ENCODE data around the gene NUDT4. TPM values are rescaled to one million over a fixed set of nuclear protein-coding genes. Genes with fewer than 3 reads are reported as not detected.

The NUDT4 gene
- total and polyA plus RNA-seq, 9 of the 15 experiments (the other 6 are each of a cell fraction or from before 2014, with no cell fraction given): 38.1 to 164 (median 99.2) TPM

DNA sequence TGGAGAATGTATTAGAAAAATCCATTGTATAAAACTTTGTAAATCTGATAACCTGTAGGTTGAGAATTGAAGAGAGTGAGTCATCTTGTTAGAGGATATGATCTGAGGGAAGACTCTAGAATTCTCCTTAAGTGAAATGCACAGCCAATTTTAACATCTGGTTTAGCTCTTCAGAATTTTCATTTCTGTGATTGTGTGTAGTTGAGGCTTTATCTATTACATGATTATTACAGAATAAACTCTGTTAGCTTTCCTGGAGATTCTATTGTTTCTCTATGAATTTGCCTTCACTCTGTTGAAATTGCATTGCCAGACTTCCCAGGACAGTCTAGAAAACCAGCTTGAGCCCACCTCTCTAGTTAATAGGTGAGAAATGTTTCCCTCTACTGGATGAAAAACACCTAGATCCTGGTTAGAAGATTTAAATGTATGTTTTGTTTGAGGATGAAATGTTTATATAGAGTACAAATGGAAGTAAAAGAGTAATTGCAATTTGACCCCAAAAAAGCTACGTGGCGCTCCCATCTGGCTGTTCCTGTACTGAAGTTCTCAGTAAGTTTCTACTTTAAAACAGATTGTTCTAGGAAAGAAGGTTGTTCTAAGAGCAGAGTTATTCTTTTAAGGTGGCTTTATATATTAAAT, 2.9 kb downstream of the NUDT4 start (continued):
- TF ChIP-seq ZNF354B (CRISPR knock-in tag; IDR thresholded peaks at IDR 0.05) (no peak), TRIM24 (IDR thresholded peaks at IDR 0.05) (no peak), ZNF124 (CRISPR knock-in tag; IDR thresholded peaks at IDR 0.05) (no peak), SIRT6 (IDR thresholded peaks at IDR 0.05; ENCODE audit: low read depth, low read length) (no peak), ZZZ3 (IDR thresholded peaks at IDR 0.05) (no peak), TFAM (CRISPR knock-in tag; conservative IDR thresholded peaks at IDR 0.05) (no peak), DNMT1 (IDR thresholded peaks at IDR 0.05) (no peak), SRSF9 (IDR thresholded peaks at IDR 0.05; ENCODE audit: borderline replicate concordance, low read depth, low read length) (no peak), RBM25 (IDR thresholded peaks at IDR 0.05; ENCODE audit: low read depth, low read length, severe bottlenecking) (no peak), ZKSCAN3 (CRISPR knock-in tag; IDR thresholded peaks at IDR 0.05) (no peak), ZNF408 (CRISPR knock-in tag; IDR thresholded peaks at IDR 0.05; ENCODE audit: low read depth) (no peak), MYBL2 (IDR thresholded peaks at IDR 0.05; ENCODE audit: low read depth) (no peak), MYBL2 (CRISPR knock-in tag; IDR thresholded peaks at IDR 0.05; ENCODE audit: borderline replicate concordance) (no peak), HMG20A (CRISPR knock-in tag; conservative IDR thresholded peaks at IDR 0.05) (no peak), TCFL5 (CRISPR knock-in tag; conservative IDR thresholded peaks at IDR 0.05) (no peak), SMARCE1 (IDR thresholded peaks at IDR 0.05) (0 out of 2 replicates have a peak, but pooled peaks have one; percentile 52)
- TF ChIP-seq, protein P1, sequence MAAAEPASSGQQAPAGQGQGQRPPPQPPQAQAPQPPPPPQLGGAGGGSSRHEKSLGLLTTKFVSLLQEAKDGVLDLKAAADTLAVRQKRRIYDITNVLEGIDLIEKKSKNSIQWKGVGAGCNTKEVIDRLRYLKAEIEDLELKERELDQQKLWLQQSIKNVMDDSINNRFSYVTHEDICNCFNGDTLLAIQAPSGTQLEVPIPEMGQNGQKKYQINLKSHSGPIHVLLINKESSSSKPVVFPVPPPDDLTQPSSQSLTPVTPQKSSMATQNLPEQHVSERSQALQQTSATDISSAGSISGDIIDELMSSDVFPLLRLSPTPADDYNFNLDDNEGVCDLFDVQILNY (CRISPR knock-in tag; IDR thresholded peaks at IDR 0.05): no peak
- TF ChIP-seq, protein P2, sequence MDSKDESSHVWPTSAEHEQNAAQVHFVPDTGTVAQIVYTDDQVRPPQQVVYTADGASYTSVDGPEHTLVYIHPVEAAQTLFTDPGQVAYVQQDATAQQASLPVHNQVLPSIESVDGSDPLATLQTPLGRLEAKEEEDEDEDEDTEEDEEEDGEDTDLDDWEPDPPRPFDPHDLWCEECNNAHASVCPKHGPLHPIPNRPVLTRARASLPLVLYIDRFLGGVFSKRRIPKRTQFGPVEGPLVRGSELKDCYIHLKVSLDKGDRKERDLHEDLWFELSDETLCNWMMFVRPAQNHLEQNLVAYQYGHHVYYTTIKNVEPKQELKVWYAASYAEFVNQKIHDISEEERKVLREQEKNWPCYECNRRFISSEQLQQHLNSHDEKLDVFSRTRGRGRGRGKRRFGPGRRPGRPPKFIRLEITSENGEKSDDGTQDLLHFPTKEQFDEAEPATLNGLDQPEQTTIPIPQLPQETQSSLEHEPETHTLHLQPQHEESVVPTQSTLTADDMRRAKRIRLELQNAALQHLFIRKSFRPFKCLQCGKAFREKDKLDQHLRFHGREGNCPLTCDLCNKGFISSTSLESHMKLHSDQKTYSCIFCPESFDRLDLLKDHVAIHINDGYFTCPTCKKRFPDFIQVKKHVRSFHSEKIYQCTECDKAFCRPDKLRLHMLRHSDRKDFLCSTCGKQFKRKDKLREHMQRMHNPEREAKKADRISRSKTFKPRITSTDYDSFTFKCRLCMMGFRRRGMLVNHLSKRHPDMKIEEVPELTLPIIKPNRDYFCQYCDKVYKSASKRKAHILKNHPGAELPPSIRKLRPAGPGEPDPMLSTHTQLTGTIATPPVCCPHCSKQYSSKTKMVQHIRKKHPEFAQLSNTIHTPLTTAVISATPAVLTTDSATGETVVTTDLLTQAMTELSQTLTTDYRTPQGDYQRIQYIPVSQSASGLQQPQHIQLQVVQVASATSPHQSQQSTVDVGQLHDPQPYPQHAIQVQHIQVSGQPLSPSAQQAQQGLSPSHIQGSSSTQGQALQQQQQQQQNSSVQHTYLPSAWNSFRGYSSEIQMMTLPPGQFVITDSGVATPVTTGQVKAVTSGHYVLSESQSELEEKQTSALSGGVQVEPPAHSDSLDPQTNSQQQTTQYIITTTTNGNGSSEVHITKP (IDR thresholded peaks at IDR 0.05; ENCODE audit: partially characterized antibody): no peak
- TF ChIP-seq, protein P3, sequence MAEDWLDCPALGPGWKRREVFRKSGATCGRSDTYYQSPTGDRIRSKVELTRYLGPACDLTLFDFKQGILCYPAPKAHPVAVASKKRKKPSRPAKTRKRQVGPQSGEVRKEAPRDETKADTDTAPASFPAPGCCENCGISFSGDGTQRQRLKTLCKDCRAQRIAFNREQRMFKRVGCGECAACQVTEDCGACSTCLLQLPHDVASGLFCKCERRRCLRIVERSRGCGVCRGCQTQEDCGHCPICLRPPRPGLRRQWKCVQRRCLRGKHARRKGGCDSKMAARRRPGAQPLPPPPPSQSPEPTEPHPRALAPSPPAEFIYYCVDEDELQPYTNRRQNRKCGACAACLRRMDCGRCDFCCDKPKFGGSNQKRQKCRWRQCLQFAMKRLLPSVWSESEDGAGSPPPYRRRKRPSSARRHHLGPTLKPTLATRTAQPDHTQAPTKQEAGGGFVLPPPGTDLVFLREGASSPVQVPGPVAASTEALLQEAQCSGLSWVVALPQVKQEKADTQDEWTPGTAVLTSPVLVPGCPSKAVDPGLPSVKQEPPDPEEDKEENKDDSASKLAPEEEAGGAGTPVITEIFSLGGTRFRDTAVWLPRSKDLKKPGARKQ (CRISPR knock-in tag; IDR thresholded peaks at IDR 0.05): no peak
- TF ChIP-seq, protein P4, sequence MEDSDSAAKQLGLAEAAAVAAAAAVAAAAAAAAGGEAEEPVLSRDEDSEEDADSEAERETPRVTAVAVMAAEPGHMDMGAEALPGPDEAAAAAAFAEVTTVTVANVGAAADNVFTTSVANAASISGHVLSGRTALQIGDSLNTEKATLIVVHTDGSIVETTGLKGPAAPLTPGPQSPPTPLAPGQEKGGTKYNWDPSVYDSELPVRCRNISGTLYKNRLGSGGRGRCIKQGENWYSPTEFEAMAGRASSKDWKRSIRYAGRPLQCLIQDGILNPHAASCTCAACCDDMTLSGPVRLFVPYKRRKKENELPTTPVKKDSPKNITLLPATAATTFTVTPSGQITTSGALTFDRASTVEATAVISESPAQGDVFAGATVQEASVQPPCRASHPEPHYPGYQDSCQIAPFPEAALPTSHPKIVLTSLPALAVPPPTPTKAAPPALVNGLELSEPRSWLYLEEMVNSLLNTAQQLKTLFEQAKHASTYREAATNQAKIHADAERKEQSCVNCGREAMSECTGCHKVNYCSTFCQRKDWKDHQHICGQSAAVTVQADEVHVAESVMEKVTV (CRISPR knock-in tag; IDR thresholded peaks at IDR 0.05): peak; percentile 26; the same call in 1 of the 2 replicates
- TF ChIP-seq, protein P5, sequence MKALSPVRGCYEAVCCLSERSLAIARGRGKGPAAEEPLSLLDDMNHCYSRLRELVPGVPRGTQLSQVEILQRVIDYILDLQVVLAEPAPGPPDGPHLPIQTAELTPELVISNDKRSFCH (CRISPR knock-in tag; IDR thresholded peaks at IDR 0.05): no peak
- TF ChIP-seq, protein P5 (tag; IDR thresholded peaks at IDR 0.05): no peak
